Large intestine (tissue), 3 donors: Measurements from ENCODE around the gene ZNF319. TPM values are rescaled to one million over a fixed set of nuclear protein-coding genes. Genes with fewer than 3 reads are reported as not detected.

Source experiments
- DNase-seq, 2 donors: peaks; one replicate each; pipeline versions ENCODE4 v3.0.0 to v3.0.0-alpha.2; 2013
- H3K27ac ChIP-seq: one replicate; pipeline ENCODE4 v1.5.1; 2013; ENCODE audit warnings: low read length
- H3K27me3 ChIP-seq: 2 replicates; pipeline ENCODE4 v1.6.1; 2013; ENCODE audit warnings: low read length; ENCODE audit not compliant: control insufficient read depth, insufficient read depth
- H3K36me3 ChIP-seq: 2 replicates; pipeline ENCODE4 v1.6.1; 2013; ENCODE audit warnings: low read length; ENCODE audit not compliant: control insufficient read depth, insufficient read depth
- H3K4me1 ChIP-seq: one replicate; pipeline ENCODE4 v1.6.1; 2013; ENCODE audit warnings: low read length; ENCODE audit not compliant: control insufficient read depth, insufficient read depth
- H3K4me3 ChIP-seq: one replicate; pipeline ENCODE4 v1.5.1; 2013; ENCODE audit warnings: low read length
- H3K9me3 ChIP-seq: one replicate; pipeline ENCODE4 v1.6.1; 2013; ENCODE audit warnings: mild to moderate bottlenecking, low read depth, low read length, moderate library complexity; ENCODE audit not compliant: control insufficient read depth
- WGBS: methylation state at CpG from one replicate; pipeline ENCODE4 v1.1.5; 2013; ENCODE audit warnings: low lambda C conversion rate; ENCODE audit not compliant: insufficient coverage; 5-methylcytosine and 5-hydroxymethylcytosine counted together
- polyA plus RNA-seq: library from polyadenylated mRNA; unstranded; fragments of 120-200 nt; gene quantifications from one replicate; pipeline ENCODE4 v1.2.1, GENCODE V29; 2013

The ZNF319 gene
- polyA plus RNA-seq, 1 donor = 5.8 TPM

- H3K4me3 ChIP-seq = no peak overlapping the region
- no CpG with 5 or more reads among the region's 10 CpGs for WGBS
- H3K4me1 ChIP-seq = no peaks in the 10 kb centered on the region
- H3K27ac ChIP-seq = no peak overlapping the region
- no peaks in the 10 kb centered on the region for H3K9me3 ChIP-seq
- no peaks in the 10 kb centered on the region for H3K36me3 ChIP-seq
- no peaks in the 10 kb centered on the region for H3K27me3 ChIP-seq
- no peak for DNase-seq
Measured at GRCh38 chr16:57964157-57964700, 36.2 kb downstream of the ZNF319 start.

DNA sequence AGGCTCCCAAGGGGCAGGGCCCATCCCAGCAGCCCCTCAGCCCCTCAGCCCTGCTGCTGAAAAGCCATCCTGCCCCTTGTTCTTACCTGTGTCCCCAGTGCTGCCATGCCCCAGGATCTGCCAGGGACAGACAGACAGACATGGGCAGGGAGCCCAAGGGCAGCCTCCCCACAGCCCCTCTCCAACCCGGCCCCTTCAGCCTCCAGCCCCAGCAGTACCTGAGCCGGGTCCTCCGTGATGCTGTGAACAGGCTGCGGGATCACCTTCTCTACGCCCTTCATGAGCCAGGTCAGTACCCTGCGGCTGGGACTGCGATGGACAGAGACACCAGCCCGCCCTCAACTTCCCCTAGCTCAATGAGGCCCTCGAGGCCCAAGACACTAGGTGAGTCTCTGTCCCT lies 37.7 kb downstream of the ZNF319 start:
- WGBS = no CpG with 5 or more reads among the region's 9 CpGs

DNA sequence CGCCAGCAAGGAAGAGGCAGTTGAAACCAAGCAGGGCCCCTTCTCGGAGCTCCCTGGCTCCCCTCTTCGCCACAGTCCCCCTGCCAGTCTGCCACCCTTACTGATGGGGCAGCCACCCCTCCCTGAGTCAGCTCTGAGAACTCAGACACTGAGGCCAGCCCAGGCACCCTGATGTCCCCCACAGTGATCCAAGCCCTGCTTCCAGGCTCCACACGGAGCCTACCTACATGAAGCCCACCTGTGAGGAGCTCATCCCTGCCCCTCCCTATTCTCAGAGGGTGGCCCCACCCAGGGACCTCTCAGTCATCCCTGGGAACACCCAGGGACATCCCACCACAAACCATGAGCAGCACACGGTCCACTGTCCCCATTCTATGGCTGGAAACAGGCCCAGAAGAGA lies 38.4 kb downstream of the ZNF319 start:
- no CpG with 5 or more reads among the region's 5 CpGs for WGBS
- H3K9me3 ChIP-seq = no peaks in the 10 kb centered on the region

More for the DNA sequence above, 37.7 kb downstream of the ZNF319 start:
- DNase-seq = no peak
- no peaks in the 10 kb centered on the region for H3K9me3 ChIP-seq
- no peak overlapping the region for H3K27ac ChIP-seq
- H3K27me3 ChIP-seq = no peaks in the 10 kb centered on the region
- H3K36me3 ChIP-seq = no peaks in the 10 kb centered on the region
- H3K4me1 ChIP-seq = no peaks in the 10 kb centered on the region
- no peak overlapping the region for H3K4me3 ChIP-seq

GRCh38 chr16:57961538-57961937 lies 38.9 kb downstream of the ZNF319 start:
- H3K27me3 ChIP-seq = no peaks in the 10 kb centered on the region

More for the DNA sequence above, 38.4 kb downstream of the ZNF319 start:
- H3K4me1 ChIP-seq = no peaks in the 10 kb centered on the region
- H3K27ac ChIP-seq = no peak overlapping the region
- H3K27me3 ChIP-seq = no peaks in the 10 kb centered on the region
- H3K36me3 ChIP-seq = no peaks in the 10 kb centered on the region
- H3K4me3 ChIP-seq = no peak overlapping the region
- DNase-seq = no peak

DNA sequence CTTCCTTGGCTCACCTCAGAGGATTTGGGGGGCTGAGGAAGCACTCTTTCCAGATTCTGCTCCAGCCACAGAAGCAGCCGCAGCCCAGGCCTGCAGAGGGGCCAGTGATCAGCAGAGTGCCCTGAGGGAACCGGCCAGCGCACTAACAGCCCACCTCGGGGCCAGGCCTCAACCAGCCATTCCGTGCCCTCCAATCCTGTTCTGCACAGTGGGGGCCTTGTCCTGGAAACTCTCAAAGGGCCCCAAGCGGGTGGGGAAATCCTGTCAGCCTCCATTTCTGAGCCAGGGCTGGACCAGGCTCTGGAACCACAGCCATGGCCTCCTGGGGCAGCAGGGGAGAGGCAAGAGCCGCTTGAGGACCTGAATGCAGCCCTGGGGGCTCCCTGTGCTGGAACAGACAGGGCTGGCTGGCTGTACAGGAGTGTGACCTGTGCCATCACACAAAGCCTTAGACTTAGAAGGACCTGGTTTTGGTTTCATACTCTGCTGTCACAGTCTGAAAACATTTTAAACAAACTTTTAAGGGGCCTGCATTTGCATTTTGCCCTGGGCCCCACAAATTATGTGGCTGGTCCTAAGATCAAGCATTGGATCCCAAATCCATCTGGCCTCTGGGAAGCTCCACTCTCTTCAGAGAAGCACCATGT lies 39.5 kb downstream of the ZNF319 start:
- no peak overlapping the region for H3K4me3 ChIP-seq
- no peak for DNase-seq
- H3K9me3 ChIP-seq = no peaks in the 10 kb centered on the region
- H3K27me3 ChIP-seq = no peaks in the 10 kb centered on the region
- H3K36me3 ChIP-seq = no peaks in the 10 kb centered on the region
- H3K4me1 ChIP-seq = no peaks in the 10 kb centered on the region
- H3K27ac ChIP-seq = no peak overlapping the region
- WGBS = no CpG with 5 or more reads among the region's 7 CpGs

More at GRCh38 chr16:57961538-57961937, 38.9 kb downstream of the ZNF319 start:
- no peaks in the 10 kb centered on the region for H3K9me3 ChIP-seq
- no CpG with 5 or more reads among the region's 2 CpGs for WGBS
- no peak for DNase-seq
- no peaks in the 10 kb centered on the region for H3K36me3 ChIP-seq
- no peak overlapping the region for H3K27ac ChIP-seq
- H3K4me1 ChIP-seq = no peaks in the 10 kb centered on the region
- no peak overlapping the region for H3K4me3 ChIP-seq

GRCh38 chr16:57960310-57960709 lies 40.2 kb downstream of the ZNF319 start:
- DNase-seq = no peak
- Histone ChIP-seq H3K4me3 (no peak overlapping the region), H3K27ac (no peak overlapping the region), H3K27me3 (no peaks in the 10 kb centered on the region), H3K9me3 (no peaks in the 10 kb centered on the region), H3K36me3 (no peaks in the 10 kb centered on the region), H3K4me1 (no peaks in the 10 kb centered on the region)
- WGBS = no CpG with 5 or more reads among the region's 10 CpGs

GRCh38 chr16:57959804-57960203 lies 40.7 kb downstream of the ZNF319 start:
- no CpG with 5 or more reads among the region's 11 CpGs for WGBS
- Histone ChIP-seq H3K4me1 (no peaks in the 10 kb centered on the region), H3K9me3 (no peaks in the 10 kb centered on the region), H3K36me3 (no peaks in the 10 kb centered on the region), H3K4me3 (no peak overlapping the region), H3K27ac (no peak overlapping the region), H3K27me3 (no peaks in the 10 kb centered on the region)
- DNase-seq = no peak

DNA sequence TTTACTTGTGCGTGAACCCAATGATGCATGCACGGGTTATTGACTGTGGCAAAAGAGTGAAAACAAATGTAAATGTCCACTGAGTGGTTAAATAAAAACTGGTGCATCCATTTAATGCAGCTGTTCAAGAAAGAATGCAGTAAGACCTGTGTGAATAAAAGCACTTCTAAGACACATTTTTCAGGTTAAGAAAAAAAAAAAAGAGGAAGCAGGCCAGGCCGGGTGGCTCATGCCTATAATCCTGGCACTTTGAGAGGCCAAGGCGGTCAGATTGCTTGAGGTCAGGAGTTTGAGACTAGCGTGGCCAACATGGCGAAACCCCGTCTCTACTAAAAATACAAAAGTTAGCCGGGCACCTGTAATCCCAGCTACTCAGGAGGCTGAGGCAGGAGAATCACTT lies 41.4 kb downstream of the ZNF319 start:
- no peak for DNase-seq

GRCh38 chr16:57958544-57958943 lies 41.9 kb downstream of the ZNF319 start:
- H3K27me3 ChIP-seq = no peaks in the 10 kb centered on the region
- no peak overlapping the region for H3K4me3 ChIP-seq
- DNase-seq = no peak
- H3K9me3 ChIP-seq = no peaks in the 10 kb centered on the region
- no peak overlapping the region for H3K27ac ChIP-seq
- no peaks in the 10 kb centered on the region for H3K4me1 ChIP-seq
- H3K36me3 ChIP-seq = no peaks in the 10 kb centered on the region
- no CpG with 5 or more reads among the region's 6 CpGs for WGBS

More for the DNA sequence above, 41.4 kb downstream of the ZNF319 start:
- Histone ChIP-seq H3K4me3 (no peak overlapping the region), H3K4me1 (no peaks in the 10 kb centered on the region), H3K9me3 (no peaks in the 10 kb centered on the region), H3K27ac (no peak overlapping the region), H3K27me3 (no peaks in the 10 kb centered on the region), H3K36me3 (no peaks in the 10 kb centered on the region)
- no CpG with 5 or more reads among the region's 8 CpGs for WGBS

- no CpG with 5 or more reads among the region's 8 CpGs for WGBS
- no peaks in the 10 kb centered on the region for H3K4me1 ChIP-seq
- DNase-seq = no peak
Measured at GRCh38 chr16:57957673-57958392, 42.6 kb downstream of the ZNF319 start.

More at GRCh38 chr16:57957673-57958392, 42.6 kb downstream of the ZNF319 start:
- Histone ChIP-seq H3K36me3 (no peaks in the 10 kb centered on the region), H3K27me3 (no peaks in the 10 kb centered on the region), H3K9me3 (no peaks in the 10 kb centered on the region), H3K27ac (no peak overlapping the region), H3K4me3 (no peak overlapping the region)
